ENCODE measurements around the gene TTC27.

Gene TTC27

GRCh38 chr2:32804205-32804604 is 176.4 kb downstream of the TTC27 start:
- peaks cover 3% of the 10 kb centered on the region in 2 donors for H3K36me3 ChIP-seq (ENCODE audit: control insufficient read depth in 2 of 2, insufficient read depth in 2 of 2, low read length in 2 of 2)

DNA sequence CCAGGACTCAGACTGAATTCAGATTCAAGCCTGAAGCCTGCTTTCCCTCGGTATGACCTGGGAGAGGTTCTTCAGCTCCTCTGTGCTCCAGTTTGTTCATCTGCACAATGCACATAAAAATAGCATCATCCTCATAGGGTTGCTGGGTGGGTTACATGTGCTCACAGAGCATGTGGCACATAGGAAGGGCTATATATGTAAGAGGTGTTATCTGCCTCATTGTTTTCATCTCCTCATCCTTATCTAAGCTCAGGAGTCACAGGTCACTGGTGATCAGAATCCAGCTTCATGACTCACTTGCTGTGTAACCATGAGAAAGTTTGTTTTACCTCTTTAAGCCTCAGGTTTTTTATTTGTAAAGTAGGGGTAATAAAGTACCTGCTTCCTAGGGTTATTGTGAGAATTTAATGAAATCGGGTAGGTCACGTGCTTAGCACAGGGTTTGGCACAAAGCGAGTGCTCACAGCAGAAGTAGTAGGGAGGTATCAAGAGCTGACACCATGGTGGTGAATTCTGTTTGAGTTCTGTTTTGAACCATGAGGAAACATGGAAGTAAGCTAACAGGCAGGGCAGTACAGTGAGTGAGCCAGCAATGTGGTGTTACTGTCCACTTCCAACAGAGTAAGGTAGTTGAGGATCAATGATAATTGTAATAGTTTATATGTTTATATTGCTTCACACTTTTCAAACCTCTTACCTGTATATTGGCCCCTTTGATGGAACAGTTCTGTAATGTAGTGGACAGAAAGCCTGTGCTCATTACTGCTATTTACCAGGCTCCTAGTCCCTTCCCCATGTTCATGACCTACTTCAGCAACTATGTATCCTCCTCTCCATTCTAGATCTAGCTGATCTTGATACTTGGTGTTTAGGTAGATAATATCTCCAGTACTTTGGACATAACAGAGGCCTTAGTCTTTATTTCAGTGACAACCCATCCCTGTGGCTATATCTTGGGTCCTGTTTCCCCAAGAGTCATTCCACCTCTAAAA is 177.6 kb downstream of the TTC27 start:
- no peaks in the 10 kb centered on the region for H3K4me1 ChIP-seq (ENCODE audit: control insufficient read depth, insufficient read depth, low read length)
- H3K9ac ChIP-seq (ENCODE audit: low read length in 2 of 2) = no peak overlapping the region
- H3K36me3 ChIP-seq (ENCODE audit: control insufficient read depth in 2 of 2, insufficient read depth in 2 of 2, low read length in 2 of 2) = peaks cover 3% of the 10 kb centered on the region in 2 donors
- H3K4me3 ChIP-seq (ENCODE audit: low read length in 2 of 2) = no peak overlapping the region
- H3K27ac ChIP-seq (ENCODE audit: low read length) = no peak overlapping the region
- no peaks in the 10 kb centered on the region for H3K9me3 ChIP-seq (ENCODE audit: control insufficient read depth in 2 of 2, low read length in 2 of 2)
- no peaks in the 10 kb centered on the region for H3K27me3 ChIP-seq (ENCODE audit: control insufficient read depth in 1 of 2, insufficient read depth in 2 of 2, low read length in 2 of 2)

More at GRCh38 chr2:32804205-32804604, 176.4 kb downstream of the TTC27 start:
- Histone ChIP-seq H3K9me3 (ENCODE audit: control insufficient read depth in 2 of 2, low read length in 2 of 2) (no peaks in the 10 kb centered on the region), H3K4me3 (ENCODE audit: low read length in 2 of 2) (no peak overlapping the region), H3K9ac (ENCODE audit: low read length in 2 of 2) (no peak overlapping the region), H3K27ac (ENCODE audit: low read length) (no peak overlapping the region), H3K4me1 (ENCODE audit: control insufficient read depth, insufficient read depth, low read length) (no peaks in the 10 kb centered on the region), H3K27me3 (ENCODE audit: control insufficient read depth in 1 of 2, insufficient read depth in 2 of 2, low read length in 2 of 2) (no peaks in the 10 kb centered on the region)

DNA sequence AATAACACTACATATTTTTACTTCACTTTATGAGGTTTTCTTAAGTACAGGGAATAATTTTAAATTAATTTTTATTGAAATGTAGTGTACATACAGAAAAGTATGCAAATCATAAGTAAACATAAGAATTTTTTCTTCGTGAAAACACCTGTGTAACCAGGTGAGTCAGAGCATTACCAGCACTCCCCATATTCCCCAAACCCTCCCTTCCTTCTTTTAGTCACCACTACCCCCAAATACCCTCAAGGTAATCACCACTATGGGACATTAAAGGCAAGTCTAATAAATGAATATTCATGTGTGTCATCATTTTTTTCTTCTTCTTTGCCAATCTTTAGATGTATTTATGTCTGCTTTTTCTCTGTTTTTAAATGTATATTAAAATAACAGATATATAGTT is 179.0 kb downstream of the TTC27 start:
- Histone ChIP-seq H3K36me3 (ENCODE audit: control insufficient read depth in 2 of 2, insufficient read depth in 2 of 2, low read length in 2 of 2) (no peaks in the 10 kb centered on the region), H3K27me3 (ENCODE audit: control insufficient read depth in 1 of 2, insufficient read depth in 2 of 2, low read length in 2 of 2) (no peaks in the 10 kb centered on the region), H3K4me3 (ENCODE audit: low read length in 2 of 2) (no peak overlapping the region), H3K27ac (ENCODE audit: low read length) (no peak overlapping the region), H3K9ac (ENCODE audit: low read length in 2 of 2) (no peak overlapping the region), H3K4me1 (ENCODE audit: control insufficient read depth, insufficient read depth, low read length) (no peaks in the 10 kb centered on the region), H3K9me3 (ENCODE audit: control insufficient read depth in 2 of 2, low read length in 2 of 2) (no peaks in the 10 kb centered on the region)

GRCh38 chr2:32807662-32808061 is 179.8 kb downstream of the TTC27 start:
- no peak overlapping the region for H3K9ac ChIP-seq (ENCODE audit: low read length in 2 of 2)
- no peak overlapping the region for H3K4me3 ChIP-seq (ENCODE audit: low read length in 2 of 2)
- H3K27ac ChIP-seq (ENCODE audit: low read length) = no peak overlapping the region
- H3K4me1 ChIP-seq (ENCODE audit: control insufficient read depth, insufficient read depth, low read length) = no peaks in the 10 kb centered on the region
- H3K36me3 ChIP-seq (ENCODE audit: control insufficient read depth in 2 of 2, insufficient read depth in 2 of 2, low read length in 2 of 2) = no peaks in the 10 kb centered on the region
- no peaks in the 10 kb centered on the region for H3K9me3 ChIP-seq (ENCODE audit: control insufficient read depth in 2 of 2, low read length in 2 of 2)
- no peaks in the 10 kb centered on the region for H3K27me3 ChIP-seq (ENCODE audit: control insufficient read depth in 1 of 2, insufficient read depth in 2 of 2, low read length in 2 of 2)

- Histone ChIP-seq H3K4me1 (ENCODE audit: control insufficient read depth, insufficient read depth, low read length) (no peaks in the 10 kb centered on the region), H3K4me3 (ENCODE audit: low read length in 2 of 2) (no peak overlapping the region), H3K27me3 (ENCODE audit: control insufficient read depth in 1 of 2, insufficient read depth in 2 of 2, low read length in 2 of 2) (no peaks in the 10 kb centered on the region), H3K36me3 (ENCODE audit: control insufficient read depth in 2 of 2, insufficient read depth in 2 of 2, low read length in 2 of 2) (no peaks in the 10 kb centered on the region), H3K27ac (ENCODE audit: low read length) (no peak overlapping the region), H3K9me3 (ENCODE audit: control insufficient read depth in 2 of 2, low read length in 2 of 2) (no peaks in the 10 kb centered on the region), H3K9ac (ENCODE audit: low read length in 2 of 2) (no peak overlapping the region)
Observed at GRCh38 chr2:32810909-32811495, 183.2 kb downstream of the TTC27 start.

DNA sequence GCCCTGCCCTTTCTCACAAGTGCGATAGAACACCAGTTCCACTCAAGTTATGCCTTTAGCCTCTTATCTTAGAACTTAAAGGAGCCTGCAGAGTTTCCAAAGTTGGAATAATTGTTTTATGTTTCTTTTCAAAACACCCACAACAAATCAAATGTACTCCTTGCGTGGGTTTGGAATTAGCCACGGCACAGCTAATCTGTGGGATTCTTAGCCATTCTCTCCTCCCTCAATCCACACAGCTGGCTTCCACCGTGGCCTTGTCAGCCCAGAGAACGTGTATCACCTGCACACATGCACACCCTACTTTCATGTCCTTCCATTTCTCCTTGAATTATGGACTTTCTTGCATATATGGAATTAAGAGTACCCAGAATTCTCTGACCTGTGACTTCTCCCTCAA is 183.8 kb downstream of the TTC27 start:
- H3K4me1 ChIP-seq (ENCODE audit: control insufficient read depth, insufficient read depth, low read length) = no peaks in the 10 kb centered on the region
- H3K9ac ChIP-seq (ENCODE audit: low read length in 2 of 2) = no peak overlapping the region
- no peaks in the 10 kb centered on the region for H3K27me3 ChIP-seq (ENCODE audit: control insufficient read depth in 1 of 2, insufficient read depth in 2 of 2, low read length in 2 of 2)
- no peaks in the 10 kb centered on the region for H3K9me3 ChIP-seq (ENCODE audit: control insufficient read depth in 2 of 2, low read length in 2 of 2)
- H3K27ac ChIP-seq (ENCODE audit: low read length) = no peak overlapping the region
- H3K4me3 ChIP-seq (ENCODE audit: low read length in 2 of 2) = no peak overlapping the region
- H3K36me3 ChIP-seq (ENCODE audit: control insufficient read depth in 2 of 2, insufficient read depth in 2 of 2, low read length in 2 of 2) = peaks cover 0 to 2% of the 10 kb centered on the region in 2 donors

DNA sequence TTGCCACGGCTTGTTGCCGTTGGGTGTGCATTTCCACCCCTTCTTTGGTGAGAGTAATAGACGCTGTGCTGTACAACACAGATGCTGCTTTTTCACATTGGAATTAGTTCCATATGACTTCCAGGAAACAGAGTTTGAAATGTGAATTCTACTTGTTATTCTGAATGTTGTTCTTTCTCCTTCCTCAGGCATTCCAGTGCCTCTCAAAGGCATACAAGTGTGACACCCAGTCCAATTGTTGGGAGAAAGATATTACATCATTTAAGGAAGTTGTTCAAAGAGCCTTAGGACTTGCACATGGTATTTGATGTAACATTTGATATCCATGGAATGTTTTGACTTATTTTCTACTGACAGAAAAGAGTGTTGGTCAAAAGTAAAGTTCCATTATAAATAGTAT is 184.5 kb downstream of the TTC27 start:
- Histone ChIP-seq H3K9ac (ENCODE audit: low read length in 2 of 2) (no peak overlapping the region), H3K27ac (ENCODE audit: low read length) (no peak overlapping the region)

GRCh38 chr2:32820088-32820487 is 192.2 kb downstream of the TTC27 start:
- Histone ChIP-seq H3K4me1 (ENCODE audit: control insufficient read depth, insufficient read depth, low read length) (no peaks in the 10 kb centered on the region), H3K9me3 (ENCODE audit: control insufficient read depth in 2 of 2, low read length in 2 of 2) (no peaks in the 10 kb centered on the region), H3K27ac (ENCODE audit: low read length) (no peak overlapping the region), H3K4me3 (ENCODE audit: low read length in 2 of 2) (no peak overlapping the region), H3K27me3 (ENCODE audit: control insufficient read depth in 1 of 2, insufficient read depth in 2 of 2, low read length in 2 of 2) (no peaks in the 10 kb centered on the region), H3K36me3 (ENCODE audit: control insufficient read depth in 2 of 2, insufficient read depth in 2 of 2, low read length in 2 of 2) (peaks cover 0 to 3% of the 10 kb centered on the region in 2 donors), H3K9ac (ENCODE audit: low read length in 2 of 2) (no peak overlapping the region)

More for the DNA sequence above, 184.5 kb downstream of the TTC27 start:
- Histone ChIP-seq H3K27me3 (ENCODE audit: control insufficient read depth in 1 of 2, insufficient read depth in 2 of 2, low read length in 2 of 2) (no peaks in the 10 kb centered on the region), H3K36me3 (ENCODE audit: control insufficient read depth in 2 of 2, insufficient read depth in 2 of 2, low read length in 2 of 2) (peaks cover 0 to 3% of the 10 kb centered on the region in 2 donors), H3K9me3 (ENCODE audit: control insufficient read depth in 2 of 2, low read length in 2 of 2) (no peaks in the 10 kb centered on the region), H3K4me3 (ENCODE audit: low read length in 2 of 2) (no peak overlapping the region), H3K4me1 (ENCODE audit: control insufficient read depth, insufficient read depth, low read length) (no peaks in the 10 kb centered on the region)

DNA sequence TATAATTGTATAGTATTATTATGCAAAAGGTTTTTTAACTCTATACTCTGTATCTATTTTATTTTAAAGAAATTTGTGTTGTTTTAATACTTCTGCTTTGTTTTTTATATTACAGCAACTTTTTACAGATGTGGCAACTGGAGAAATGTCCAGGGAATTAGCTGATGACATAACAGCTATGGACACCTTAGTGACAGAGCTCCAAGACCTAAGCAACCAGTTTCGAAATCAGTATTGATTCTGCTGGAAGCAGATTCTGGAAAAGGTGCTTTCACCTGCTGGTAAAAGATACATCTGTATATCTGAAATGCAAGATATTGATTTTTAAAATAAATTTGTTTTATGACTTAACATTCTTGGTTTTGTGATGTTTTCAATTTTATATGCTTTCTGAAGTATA is 192.9 kb downstream of the TTC27 start:
- Histone ChIP-seq H3K36me3 (ENCODE audit: control insufficient read depth in 2 of 2, insufficient read depth in 2 of 2, low read length in 2 of 2) (peaks cover 0 to 3% of the 10 kb centered on the region in 2 donors), H3K9me3 (ENCODE audit: control insufficient read depth in 2 of 2, low read length in 2 of 2) (no peaks in the 10 kb centered on the region), H3K9ac (ENCODE audit: low read length in 2 of 2) (no peak overlapping the region), H3K4me3 (ENCODE audit: low read length in 2 of 2) (no peak overlapping the region), H3K4me1 (ENCODE audit: control insufficient read depth, insufficient read depth, low read length) (no peaks in the 10 kb centered on the region), H3K27ac (ENCODE audit: low read length) (no peak overlapping the region), H3K27me3 (ENCODE audit: control insufficient read depth in 1 of 2, insufficient read depth in 2 of 2, low read length in 2 of 2) (no peaks in the 10 kb centered on the region)

- H3K36me3 ChIP-seq (ENCODE audit: control insufficient read depth in 2 of 2, insufficient read depth in 2 of 2, low read length in 2 of 2) = no peaks in the 10 kb centered on the region
- no peak overlapping the region for H3K27ac ChIP-seq (ENCODE audit: low read length)
- H3K9ac ChIP-seq (ENCODE audit: low read length in 2 of 2) = no peak overlapping the region
- peaks cover 2% of the 10 kb centered on the region in 2 donors for H3K9me3 ChIP-seq (ENCODE audit: control insufficient read depth in 2 of 2, low read length in 2 of 2)
- no peaks in the 10 kb centered on the region for H3K4me1 ChIP-seq (ENCODE audit: control insufficient read depth, insufficient read depth, low read length)
- no peaks in the 10 kb centered on the region for H3K27me3 ChIP-seq (ENCODE audit: control insufficient read depth in 1 of 2, insufficient read depth in 2 of 2, low read length in 2 of 2)
- no peak overlapping the region for H3K4me3 ChIP-seq (ENCODE audit: low read length in 2 of 2)
Observed at GRCh38 chr2:32824070-32824809, 196.4 kb downstream of the TTC27 start.
